Peyer's patch (tissue), 4 donors: Measurements from ENCODE around the gene AGAP1.

Experiments used
- POLR2A ChIP-seq, 2 donors: fragments of 450-650 bp; IDR thresholded peaks; one replicate each; pipeline ENCODE4 v1.5.1; 2017; ENCODE audit warnings: antibody characterized with exemption in 2 of 2, mild to moderate bottlenecking in 2 of 2, moderate library complexity in 2 of 2
- TF ChIP-seq, protein P1 (sequence below), 6 experiments: fragments of 450-650 bp in 4 of 6; fragments of 200-600 bp in 2 of 6; sonication (generic) in 1 of 6; IDR thresholded peaks; one replicate each; pipeline ENCODE4 v1.5.1; 2017 to 2019; ENCODE audit warnings: antibody characterized with exemption in 6 of 6, mild to moderate bottlenecking in 3 of 6, moderate library complexity in 1 of 6

GRCh38 chr2:235472443-235472842 is 21.4 kb upstream of the AGAP1 start:
- TF ChIP-seq, protein P1, sequence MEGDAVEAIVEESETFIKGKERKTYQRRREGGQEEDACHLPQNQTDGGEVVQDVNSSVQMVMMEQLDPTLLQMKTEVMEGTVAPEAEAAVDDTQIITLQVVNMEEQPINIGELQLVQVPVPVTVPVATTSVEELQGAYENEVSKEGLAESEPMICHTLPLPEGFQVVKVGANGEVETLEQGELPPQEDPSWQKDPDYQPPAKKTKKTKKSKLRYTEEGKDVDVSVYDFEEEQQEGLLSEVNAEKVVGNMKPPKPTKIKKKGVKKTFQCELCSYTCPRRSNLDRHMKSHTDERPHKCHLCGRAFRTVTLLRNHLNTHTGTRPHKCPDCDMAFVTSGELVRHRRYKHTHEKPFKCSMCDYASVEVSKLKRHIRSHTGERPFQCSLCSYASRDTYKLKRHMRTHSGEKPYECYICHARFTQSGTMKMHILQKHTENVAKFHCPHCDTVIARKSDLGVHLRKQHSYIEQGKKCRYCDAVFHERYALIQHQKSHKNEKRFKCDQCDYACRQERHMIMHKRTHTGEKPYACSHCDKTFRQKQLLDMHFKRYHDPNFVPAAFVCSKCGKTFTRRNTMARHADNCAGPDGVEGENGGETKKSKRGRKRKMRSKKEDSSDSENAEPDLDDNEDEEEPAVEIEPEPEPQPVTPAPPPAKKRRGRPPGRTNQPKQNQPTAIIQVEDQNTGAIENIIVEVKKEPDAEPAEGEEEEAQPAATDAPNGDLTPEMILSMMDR (IDR thresholded peaks at IDR 0.05): no peak
- TF ChIP-seq POLR2A (IDR thresholded peaks at IDR 0.05): no peak
